A549 (cell line): ENCODE data around the gene SIRT3.

ENCODE experiments used
- CEBPB ChIP-seq, 2 experiments: fragments of >200 bp in 1 of 2; sonication (Bioruptor Twin) in 1 of 2; formaldehyde crosslinking in 1 of 2; IDR thresholded peaks; 2 replicates each; pipeline ENCODE4 v1.6.1; 2012 to 2016
- CHD2 ChIP-seq: fragments of 150-350 bp; IDR thresholded peaks from 2 replicates; pipeline ENCODE4 v1.6.1; 2014; ENCODE audit warnings: low read length; ENCODE audit not compliant: partially characterized antibody
- CTCF ChIP-seq: fragments of >200 bp; sonication (Bioruptor Twin); formaldehyde crosslinking; IDR thresholded peaks from 3 replicates; pipeline ENCODE4 v1.5.1; 2016
- EHMT2 ChIP-seq: fragments of 200-600 bp; sonication (generic); IDR thresholded peaks from 2 replicates; pipeline ENCODE4 v1.6.1; 2016; ENCODE audit warnings: antibody characterized with exemption, low read depth, mild to moderate bottlenecking, moderate library complexity
- ELK1 ChIP-seq: fragments of 150-350 bp; IDR thresholded peaks from 2 replicates; pipeline ENCODE4 v1.6.1; 2014; ENCODE audit warnings: low read depth, mild to moderate bottlenecking, low read length
- MAX ChIP-seq: IDR thresholded peaks from 2 replicates; pipeline ENCODE4 v1.6.1; 2012
- POLR2A ChIP-seq: IDR thresholded peaks from 2 replicates; pipeline ENCODE4 v1.6.1; 2012; ENCODE audit warnings: mild to moderate bottlenecking, low read length
- RAD21 ChIP-seq, 2 experiments: fragments of >200 bp in 1 of 2; sonication (Bioruptor Twin) in 1 of 2; formaldehyde crosslinking in 1 of 2; IDR thresholded peaks in 1 of 2; conservative IDR thresholded peaks in 1 of 2; 2 replicates in 1 of 2; 3 replicates in 1 of 2; pipeline ENCODE4 v1.6.1; 2012 to 2018; ENCODE audit warnings: inconsistent platforms in 1 of 2
- RFX5 ChIP-seq: fragments of 450-650 bp; IDR thresholded peaks from 2 replicates; pipeline ENCODE4 v1.7.1; 2014; ENCODE audit warnings: antibody characterized with exemption, mild to moderate bottlenecking, moderate library complexity

GRCh38 chr11:201966-202365 is 34.2 kb downstream of the SIRT3 start:
- TF ChIP-seq CTCF: no peak
- no peak for TF ChIP-seq MAX
- no peak for TF ChIP-seq POLR2A
- no peak for TF ChIP-seq CHD2
- TF ChIP-seq RFX5: no peak
- TF ChIP-seq ELK1: no peak
- no peak for TF ChIP-seq RAD21 (conservative IDR thresholded peaks at IDR 0.05 in 1 of 2, IDR thresholded peaks at IDR 0.05 in 1 of 2)
- no peak for TF ChIP-seq CEBPB (IDR thresholded peaks at IDR 0.05)
- no peak for TF ChIP-seq EHMT2
